Head of caudate nucleus (tissue), 42 donors: ENCODE results near the gene RNF225.
A peak's percentile ranks its signal among the peaks of the same experiment; 100 is the strongest.
"Not testable (repeated sequence)": the region's sequence is repeated elsewhere in the genome, so short reads cannot be mapped to it uniquely, and the experiment has no call there.

Experiments used
- DNase-seq, 42 donors: peaks; one replicate each; pipeline versions ENCODE4 v3.0.0 to v3.0.0-alpha.2; 2020 to 2021; ENCODE audit warnings: mixed read lengths in 7 of 42
- intact Hi-C: fragments of 100-400 bp; cut with DNase I; formaldehyde crosslinking; loops from one replicate; pipeline ENCODE4 v1.15.0; 2022

The RNF225 gene

GRCh38 chr19:58395220-58395978, at the start of gene RNF225:
Gene RNF225, plus strand, starts transcription at chr19:58395656. Its CDS starts 434 bp downstream, at chr19:58396090.
- DNase-seq: no peak
- intact Hi-C loops: no loop called here

- intact Hi-C loops: no loop called here
- DNase-seq: peak; percentile 46 to 90 (median 82)
These were observed 48.2 kb upstream of the RNF225 start for GRCh38 chr19:58346961-58347929.

- peak in 3 of 42 donors; percentile 8 to 37 (median 33) for DNase-seq
- intact Hi-C loops: not testable (repeated sequence)
These were observed 47.4 kb upstream of the RNF225 start for GRCh38 chr19:58348080-58348479.

- DNase-seq: no peak
These were observed 45.9 kb upstream of the RNF225 start for GRCh38 chr19:58349590-58349989.

GRCh38 chr19:58350001-58350861, 45.2 kb upstream of the RNF225 start:
- DNase-seq: no peak
- intact Hi-C loops: no loop called here

More at GRCh38 chr19:58349590-58349989, 45.9 kb upstream of the RNF225 start:
- intact Hi-C loops: no loop called here

GRCh38 chr19:58350871-58351557, 44.4 kb upstream of the RNF225 start:
- intact Hi-C loops: no loop called here
- DNase-seq: no peak

- intact Hi-C loops: no loop called here
- DNase-seq: no peak
These were observed 43.9 kb upstream of the RNF225 start for GRCh38 chr19:58351558-58351878.

GRCh38 chr19:58351990-58352755, 43.3 kb upstream of the RNF225 start:
- peak in 1 of 42 donors; percentile 28 for DNase-seq
- intact Hi-C loops: no loop called here

GRCh38 chr19:58352760-58353671, 42.4 kb upstream of the RNF225 start, which contains the start of gene A1BG:
Gene A1BG, minus strand, starts transcription at chr19:58353492. Its CDS starts 55 bp downstream, at chr19:58353437.
- DNase-seq: no peak
- intact Hi-C loops: no loop called here

GRCh38 chr19:58353717-58354477, 41.6 kb upstream of the RNF225 start:
- no peak for DNase-seq
- intact Hi-C loops: no loop called here

GRCh38 chr19:58354478-58355030, 40.9 kb upstream of the RNF225 start:
- intact Hi-C loops: no loop called here
- DNase-seq: no peak

GRCh38 chr19:58355215-58355796, 40.1 kb upstream of the RNF225 start:
- intact Hi-C loops: no loop called here
- peak in 25 of 42 donors; percentile 22 to 67 (median 37) for DNase-seq

- intact Hi-C loops: no loop called here
- DNase-seq: no peak
These were observed 39.3 kb upstream of the RNF225 start for GRCh38 chr19:58355908-58356765.

- intact Hi-C loops: no loop called here
These were observed 38.5 kb upstream of the RNF225 start for GRCh38 chr19:58356766-58357480.

More at GRCh38 chr19:58356766-58357480, 38.5 kb upstream of the RNF225 start:
- DNase-seq: peak in 1 of 42 donors; percentile 3
